HepG2 (cell line): ENCODE results near the gene PDS5B. TPM values are rescaled to one million over a fixed set of nuclear protein-coding genes. Genes with fewer than 3 reads are reported as not detected.

Source experiments
- ATAC-seq: fragments of 200-7000 bp; cut with Tn5 transposase; 3 replicates; pipeline ENCODE4 v1.9.1; 2020; ENCODE audit warnings: mild to moderate bottlenecking, moderate library complexity
- BruUV-seq: library from RNA; stranded (reverse); fragments of 400-500 nt; replicated peaks from 2 replicates; lab custom pipeline; 2021; lab: Mats Ljungman, UMichigan
- CTCF ChIA-PET: fragments of 300-600 bp; formaldehyde crosslinking; extraction: SDS; loops from one replicate; lab custom pipeline; 2021; ENCODE audit warnings: low total read pairs, inconsistent platforms, low intra/inter-chr PET ratio; lab: Yijun Ruan, JAX
- POLR2A ChIA-PET: fragments of 350-600 bp; sonication (Branson Sonifier 250); formaldehyde crosslinking; loops from one replicate; lab custom pipeline; 2020; ENCODE audit warnings: antibody characterized with exemption, inconsistent platforms; lab: Yijun Ruan, JAX
- DNase-seq: peaks from one replicate; pipeline ENCODE4 v3.0.0-alpha.2; 2015; ENCODE audit warnings: low spot score
- FAIRE-seq: peaks from 3 replicates; lab custom pipeline; 2011; peaks lifted over from hg19 to GRCh38; lab: Jason Lieb, UNC
- H2AFZ ChIP-seq: one replicate; pipeline ENCODE4 v1.6.1; 2011; ENCODE audit warnings: low read length, inconsistent platforms
- H3K27ac ChIP-seq: fragments of 300-600 bp; 3 replicates; pipeline ENCODE4 v1.8.0; 2011; ENCODE audit warnings: mixed run types, mild to moderate bottlenecking, mixed read lengths, low read length, inconsistent platforms; ENCODE audit not compliant: insufficient read depth; ENCODE audit errors: extremely low read length
- H3K27me3 ChIP-seq, 2 experiments: fragments of 200-600 bp in 1 of 2; 2 replicates in 1 of 2; 3 replicates in 1 of 2; pipeline versions ENCODE4 v1.6.0 to v1.8.0; 2011; ENCODE audit warnings: low read length in 2 of 2, mild to moderate bottlenecking in 2 of 2, moderate library complexity in 2 of 2, inconsistent platforms in 1 of 2; ENCODE audit not compliant: insufficient read depth in 2 of 2, control insufficient read depth in 1 of 2
- H3K36me3 ChIP-seq, 2 experiments: fragments of 200-600 bp in 1 of 2; replicated peaks in 1 of 2; 2 replicates in 1 of 2; 3 replicates in 1 of 2; pipeline versions ENCODE4 v1.5.1 to v1.8.0; 2011; ENCODE audit warnings: low read length in 2 of 2, inconsistent platforms in 1 of 2; ENCODE audit not compliant: insufficient read depth in 2 of 2, control insufficient read depth in 1 of 2
- H3K4me1 ChIP-seq: 2 replicates; pipeline ENCODE4 v1.5.1; 2012; ENCODE audit warnings: low read length, inconsistent platforms; ENCODE audit not compliant: insufficient read depth
- H3K4me2 ChIP-seq: 2 replicates; pipeline ENCODE4 v1.6.0; 2011; ENCODE audit warnings: low read depth, low read length, inconsistent platforms
- H3K4me3 ChIP-seq, 3 experiments: fragments of 200-600 bp in 1 of 3; sonication (generic), shearing (Covaris generic) in 1 of 3; replicated peaks in 1 of 3; 2 replicates each; pipeline ENCODE4 v1.5.1; 2011 to 2016; ENCODE audit warnings: low read length in 3 of 3, inconsistent platforms in 2 of 3, low read depth in 2 of 3, mild to moderate bottlenecking in 2 of 3, control low read depth in 1 of 3, mixed read lengths in 1 of 3; ENCODE audit not compliant: insufficient read depth in 1 of 3
- H3K79me2 ChIP-seq: one replicate; pipeline ENCODE4 v1.6.1; 2011; ENCODE audit warnings: low read length, inconsistent platforms; ENCODE audit not compliant: insufficient read depth
- H3K9ac ChIP-seq: 2 replicates; pipeline ENCODE4 v1.6.0; 2011; ENCODE audit warnings: mild to moderate bottlenecking, low read depth, low read length, inconsistent platforms; ENCODE audit not compliant: insufficient read depth
- H3K9me3 ChIP-seq: 2 replicates; pipeline ENCODE4 v1.5.1; 2012; ENCODE audit warnings: mild to moderate bottlenecking, low read length
- H4K20me1 ChIP-seq: 2 replicates; pipeline ENCODE4 v1.6.0; 2011; ENCODE audit warnings: inconsistent platforms, mild to moderate bottlenecking, low read length, moderate library complexity; ENCODE audit not compliant: insufficient read depth
- CCDC6 ChIP-seq: sonication (generic); formaldehyde crosslinking; IDR thresholded peaks from 2 replicates; pipeline ENCODE4 v1.8.1; 2022; ENCODE audit warnings: mild to moderate bottlenecking, missing genetic modification reagents, moderate library complexity
- CENPBD1 ChIP-seq: sonication (generic); formaldehyde crosslinking; IDR thresholded peaks from 2 replicates; pipeline ENCODE4 v1.8.0; 2022; ENCODE audit warnings: missing genetic modification reagents, low read depth, mild to moderate bottlenecking, borderline replicate concordance
- DBP ChIP-seq: sonication (generic); formaldehyde crosslinking; IDR thresholded peaks from 2 replicates; pipeline ENCODE4 v1.4.0; 2020; ENCODE audit warnings: missing genetic modification reagents; ENCODE audit errors: not compliant biosample characterization
- ESRRA ChIP-seq: sonication (generic); formaldehyde crosslinking; IDR thresholded peaks from 2 replicates; pipeline ENCODE4 v1.5.1; 2020; ENCODE audit warnings: mild to moderate bottlenecking, low read depth, missing genetic modification reagents
- JDP2 ChIP-seq: sonication (generic); formaldehyde crosslinking; IDR thresholded peaks from 2 replicates; pipeline ENCODE4 v1.8.1; 2022; ENCODE audit warnings: missing genetic modification reagents, borderline replicate concordance
- KDM5B ChIP-seq: sonication (generic); formaldehyde crosslinking; IDR thresholded peaks from 2 replicates; pipeline ENCODE4 v1.4.0; 2020; ENCODE audit warnings: missing genetic modification reagents, mild to moderate bottlenecking, borderline replicate concordance
- NR1H2 ChIP-seq: sonication (generic); formaldehyde crosslinking; IDR thresholded peaks from 2 replicates; pipeline ENCODE4 v1.8.1; 2022; ENCODE audit warnings: low read depth, missing genetic modification reagents, borderline replicate concordance
- POLR2G ChIP-seq: fragments of 200-400 bp; formaldehyde crosslinking; IDR thresholded peaks from 2 replicates; pipeline ENCODE4 v1.6.1; 2018; ENCODE audit warnings: mild to moderate bottlenecking, low read depth, low read length, moderate library complexity
- SIN3B ChIP-seq: fragments of 150-350 bp; IDR thresholded peaks from 2 replicates; pipeline ENCODE4 v1.6.1; 2014; ENCODE audit warnings: low read length
- TGIF2 ChIP-seq: IDR thresholded peaks from 2 replicates; pipeline ENCODE4 v1.6.1; 2016; ENCODE audit warnings: control low read depth, missing compliant biosample characterization
- TOE1 ChIP-seq: sonication (generic); formaldehyde crosslinking; IDR thresholded peaks from 2 replicates; pipeline ENCODE4 v1.4.0; 2020; ENCODE audit warnings: mild to moderate bottlenecking, missing genetic modification reagents
- TRAFD1 ChIP-seq: sonication (generic); formaldehyde crosslinking; IDR thresholded peaks from 2 replicates; pipeline ENCODE4 v1.5.1; 2020; ENCODE audit warnings: missing genetic modification reagents, mild to moderate bottlenecking, borderline replicate concordance
- ZGPAT ChIP-seq: IDR thresholded peaks from 2 replicates; pipeline ENCODE4 v1.6.1; 2016; ENCODE audit warnings: mild to moderate bottlenecking
- ZIK1 ChIP-seq: sonication (generic); formaldehyde crosslinking; IDR thresholded peaks from 2 replicates; pipeline ENCODE4 v1.5.0; 2020; ENCODE audit warnings: mild to moderate bottlenecking, low read depth, missing genetic modification reagents, borderline replicate concordance
- ZNF512 ChIP-seq: sonication (generic); formaldehyde crosslinking; IDR thresholded peaks from 2 replicates; pipeline ENCODE4 v1.4.0; 2020; ENCODE audit warnings: mild to moderate bottlenecking, missing genetic modification reagents
- ZNF547 ChIP-seq: sonication (generic); formaldehyde crosslinking; IDR thresholded peaks from 2 replicates; pipeline ENCODE4 v1.5.1; 2020; ENCODE audit warnings: mild to moderate bottlenecking, missing genetic modification reagents
- ZNF570 ChIP-seq: sonication (generic); formaldehyde crosslinking; IDR thresholded peaks from 2 replicates; pipeline ENCODE4 v1.4.0; 2020; ENCODE audit warnings: mild to moderate bottlenecking, missing genetic modification reagents, borderline replicate concordance
- ZNF816 ChIP-seq: sonication (generic); formaldehyde crosslinking; IDR thresholded peaks from 2 replicates; pipeline ENCODE4 v1.8.0; 2022; ENCODE audit warnings: missing genetic modification reagents, mild to moderate bottlenecking, borderline replicate concordance
- WGBS: methylation state at CpG from one replicate; pipeline ENCODE4 v1.1.6; 2017; ENCODE audit warnings: low lambda C conversion rate; 5-methylcytosine and 5-hydroxymethylcytosine counted together
- in situ Hi-C: cut with HindIII; loops from 2 replicates; pipeline ENCODE4 v1.10.0; 2017; ENCODE audit warnings: low pct_unique_long_range_greater_than_20kb; ENCODE audit not compliant: extremely low pct_ligation_motif_present
- intact Hi-C: fragments of 100-400 bp; cut with micrococcal nuclease; formaldehyde crosslinking; loops from one replicate; pipeline ENCODE4 v1.10.0; 2022; ENCODE audit not compliant: unreplicated experiment
- polyA plus RNA-seq, 8 experiments: library from polyadenylated mRNA; depleted of rRNA in 3 of 8; stranded (reverse) in 7 of 8; unstranded in 1 of 8; fragments of >200 nt; fragmentation: Illumina TruSeq in 4 of 8; extraction: Trizol in 4 of 8; gene quantifications; 2 replicates each; pipeline versions ENCODE4 v1.2.1 to v1.2.3, GENCODE V29; 2011 to 2016; ENCODE audit warnings: low read depth in 4 of 8, missing spikeins in 1 of 8, mixed read lengths in 1 of 8; ENCODE audit not compliant: insufficient read depth in 1 of 8
- total RNA-seq, 5 experiments: library from RNA; depleted of rRNA; stranded (reverse); fragments of >200 nt; fragmentation: Illumina TruSeq; extraction: Trizol; gene quantifications; 2 replicates each; pipeline ENCODE4 v1.2.3, GENCODE V29; 2016; ENCODE audit warnings: low read depth in 1 of 5

The PDS5B gene
- total and polyA plus RNA-seq, 2 of the 13 experiments (the other 11 are each of a cell fraction or from before 2014, with no cell fraction given), result 5.8 to 24.6 TPM

GRCh38 chr13:32676242-32676641 lies 90.0 kb downstream of the PDS5B start (continued):
- TF ChIP-seq ZNF512 (CRISPR knock-in tag) (no peak), ZNF547 (CRISPR knock-in tag) (no peak), ZGPAT (CRISPR knock-in tag) (no peak), ZNF816 (CRISPR knock-in tag) (no peak), JDP2 (CRISPR knock-in tag) (no peak)

- H3K27me3 ChIP-seq, result no peaks in the 10 kb centered on the region
- no peaks in the 10 kb centered on the region for H3K4me1 ChIP-seq
- 98% methylated on average over 1 of the region's 1 CpG for WGBS
- no TSS peak for BruUV-seq
- intact Hi-C loops, result no loop called here
- in situ Hi-C loops, result no loop called here
- H3K36me3 ChIP-seq, result peaks cover 3 to 13% of the 10 kb centered on the region in 2 experiments
- no peaks in the 10 kb centered on the region for H3K9me3 ChIP-seq
- no peak overlapping the region for H3K9ac ChIP-seq
- ChIA-PET CTCF (no interaction called here), POLR2A (no interaction called here)
- DNase-seq (no peak), FAIRE-seq (no peak), ATAC-seq (no peak)
- H2AFZ ChIP-seq, result no peak overlapping the region
- no peak overlapping the region for H3K27ac ChIP-seq
- H3K4me3 ChIP-seq, result no peak overlapping the region
- no peaks in the 10 kb centered on the region for H4K20me1 ChIP-seq
- no peak overlapping the region for H3K4me2 ChIP-seq
- H3K79me2 ChIP-seq, result no peaks in the 10 kb centered on the region
- TF ChIP-seq SIN3B (no peak), ESRRA (CRISPR knock-in tag) (no peak), CCDC6 (CRISPR knock-in tag) (no peak), KDM5B (CRISPR knock-in tag) (no peak), NR1H2 (CRISPR knock-in tag) (no peak), POLR2G (no peak), CENPBD1 (no peak), TOE1 (CRISPR knock-in tag) (no peak), DBP (no peak), TRAFD1 (CRISPR knock-in tag) (no peak), ZNF570 (CRISPR knock-in tag) (no peak), ZIK1 (CRISPR knock-in tag) (no peak), TGIF2 (CRISPR knock-in tag) (no peak)
These were observed 95.9 kb downstream of the PDS5B start for GRCh38 chr13:32682130-32682529.
